ENCODE results near the gene CCDC57.
"Not testable (repeated sequence)": the region's sequence is repeated elsewhere in the genome, so short reads cannot be mapped to it uniquely, and the experiment has no call there.

The CCDC57 gene

DNA sequence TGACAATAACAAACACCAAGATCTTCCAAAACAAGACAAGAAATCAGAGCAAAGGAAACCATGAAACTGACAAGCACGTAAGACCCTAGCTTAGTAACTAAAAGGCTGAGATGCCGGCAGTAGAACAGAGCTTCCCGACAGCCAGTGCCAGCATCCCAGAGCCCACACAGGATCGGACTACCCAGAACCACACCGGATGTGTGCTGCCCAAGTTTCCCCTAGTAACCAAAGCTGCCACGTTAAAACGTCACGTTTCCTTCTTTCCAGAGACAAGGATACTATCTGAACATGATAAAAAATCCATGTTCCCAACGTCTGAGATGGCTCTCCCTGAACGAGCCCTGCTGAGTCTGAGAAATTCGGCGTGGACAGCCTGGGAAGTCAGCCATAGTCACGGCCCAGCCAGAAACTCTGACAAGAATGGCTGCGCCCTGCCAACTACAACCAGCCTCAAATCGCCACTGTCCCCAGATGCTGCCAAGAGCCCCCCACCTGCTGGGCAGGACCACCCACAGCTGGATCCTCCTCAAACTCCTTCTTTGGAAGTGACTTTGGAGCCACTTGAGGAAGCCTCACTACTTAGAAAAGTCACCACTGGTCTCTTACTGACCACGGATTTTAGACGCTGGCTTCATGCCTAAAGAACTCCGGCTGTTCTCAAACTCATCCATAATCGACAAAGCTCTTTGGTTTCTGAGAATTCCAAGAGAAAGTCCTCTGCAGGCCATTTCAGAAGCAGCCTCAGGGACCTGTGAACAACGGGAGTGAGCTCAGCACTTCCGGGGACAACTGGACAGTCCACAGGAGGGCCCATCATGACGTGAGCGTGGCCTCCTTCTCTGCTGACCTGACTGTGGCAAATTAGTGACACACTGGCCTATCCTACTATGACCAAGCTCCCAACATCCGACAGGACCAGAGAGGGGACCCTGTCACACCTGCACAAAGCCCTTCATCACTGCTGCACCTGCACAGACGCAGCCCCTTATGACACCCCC lies 16.7 kb downstream of the CCDC57 start:
- no peak overlapping the region for H3K4me3 ChIP-seq (ENCODE audit: low read depth in 1 of 2, low read length in 2 of 2)
- no peak overlapping the region for H3K4me2 ChIP-seq (ENCODE audit: insufficient read depth, low read length)
- H3K27ac ChIP-seq (ENCODE audit: low read length) = no peak overlapping the region
- H4K20me1 ChIP-seq (ENCODE audit: insufficient read depth, low read length) = peaks cover 8% of the 10 kb centered on the region; the same call in 1 of the 2 replicates
- DNase-seq = no peak
- H3K9ac ChIP-seq (ENCODE audit: low read depth, low read length) = no peak overlapping the region
- H3K9me3 ChIP-seq (ENCODE audit: insufficient read depth, low read length, severe bottlenecking) = no peaks in the 10 kb centered on the region
- no peak for ATAC-seq (ENCODE audit: insufficient read depth, low read depth)
- H3K27me3 ChIP-seq (ENCODE audit: insufficient read depth, low read length, poor library complexity) = no peaks in the 10 kb centered on the region
- peaks cover 17% of the 10 kb centered on the region for H3K4me1 ChIP-seq (ENCODE audit: insufficient read depth, low read length)
- H2AFZ ChIP-seq (ENCODE audit: low read depth, low read length) = no peak overlapping the region
- peaks cover 4% of the 10 kb centered on the region; the same call in 1 of the 2 replicates for H3K79me2 ChIP-seq (ENCODE audit: insufficient read depth, low read length)
- no peak for TF ChIP-seq EZH2 (IDR thresholded peaks at IDR 0.05; ENCODE audit: borderline replicate concordance, low read depth, low read length, severe bottlenecking)
- TF ChIP-seq, protein P1, sequence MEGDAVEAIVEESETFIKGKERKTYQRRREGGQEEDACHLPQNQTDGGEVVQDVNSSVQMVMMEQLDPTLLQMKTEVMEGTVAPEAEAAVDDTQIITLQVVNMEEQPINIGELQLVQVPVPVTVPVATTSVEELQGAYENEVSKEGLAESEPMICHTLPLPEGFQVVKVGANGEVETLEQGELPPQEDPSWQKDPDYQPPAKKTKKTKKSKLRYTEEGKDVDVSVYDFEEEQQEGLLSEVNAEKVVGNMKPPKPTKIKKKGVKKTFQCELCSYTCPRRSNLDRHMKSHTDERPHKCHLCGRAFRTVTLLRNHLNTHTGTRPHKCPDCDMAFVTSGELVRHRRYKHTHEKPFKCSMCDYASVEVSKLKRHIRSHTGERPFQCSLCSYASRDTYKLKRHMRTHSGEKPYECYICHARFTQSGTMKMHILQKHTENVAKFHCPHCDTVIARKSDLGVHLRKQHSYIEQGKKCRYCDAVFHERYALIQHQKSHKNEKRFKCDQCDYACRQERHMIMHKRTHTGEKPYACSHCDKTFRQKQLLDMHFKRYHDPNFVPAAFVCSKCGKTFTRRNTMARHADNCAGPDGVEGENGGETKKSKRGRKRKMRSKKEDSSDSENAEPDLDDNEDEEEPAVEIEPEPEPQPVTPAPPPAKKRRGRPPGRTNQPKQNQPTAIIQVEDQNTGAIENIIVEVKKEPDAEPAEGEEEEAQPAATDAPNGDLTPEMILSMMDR (IDR thresholded peaks at IDR 0.05; ENCODE audit: borderline replicate concordance, extremely low read depth, low read length, poor library complexity, severe bottlenecking) = no peak
- H3K36me3 ChIP-seq (ENCODE audit: insufficient read depth, low read length) = peaks cover 75% of the 10 kb centered on the region

DNA sequence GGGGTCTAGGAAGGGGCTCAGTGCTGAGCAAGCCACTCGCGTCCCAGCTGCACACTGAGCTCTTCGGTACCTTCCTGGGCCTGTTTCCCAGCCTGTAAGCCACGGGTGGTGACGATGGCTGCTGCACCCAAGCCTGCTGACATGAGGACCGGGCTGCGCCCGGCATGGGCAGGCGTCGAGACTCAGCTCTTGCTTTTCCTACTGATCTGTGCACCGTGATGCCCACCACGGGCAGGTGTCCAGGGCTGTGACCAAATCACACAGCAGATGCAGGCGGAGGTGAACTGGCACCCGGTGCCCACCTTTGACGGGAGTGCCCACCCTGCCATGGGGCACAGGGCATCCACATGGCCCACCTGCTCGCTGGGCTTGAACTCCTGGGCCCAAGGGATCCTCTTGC lies 17.9 kb downstream of the CCDC57 start:
- no peak overlapping the region for H2AFZ ChIP-seq (ENCODE audit: low read depth, low read length)
- no peak overlapping the region for H3K9ac ChIP-seq (ENCODE audit: low read depth, low read length)
- no peak overlapping the region for H3K27ac ChIP-seq (ENCODE audit: low read length)
- TF ChIP-seq, protein P1 (IDR thresholded peaks at IDR 0.05; ENCODE audit: borderline replicate concordance, extremely low read depth, low read length, poor library complexity, severe bottlenecking) = no peak
- no peak for TF ChIP-seq EZH2 (IDR thresholded peaks at IDR 0.05; ENCODE audit: borderline replicate concordance, low read depth, low read length, severe bottlenecking)
- H3K4me1 ChIP-seq (ENCODE audit: insufficient read depth, low read length) = peaks cover 5% of the 10 kb centered on the region
- H3K9me3 ChIP-seq (ENCODE audit: insufficient read depth, low read length, severe bottlenecking) = no peaks in the 10 kb centered on the region
- DNase-seq = no peak
- no peaks in the 10 kb centered on the region for H3K27me3 ChIP-seq (ENCODE audit: insufficient read depth, low read length, poor library complexity)
- H3K4me3 ChIP-seq (ENCODE audit: low read depth in 1 of 2, low read length in 2 of 2) = no peak overlapping the region
- H4K20me1 ChIP-seq (ENCODE audit: insufficient read depth, low read length) = 0 out of 2 replicates have a peak, but pooled peaks cover 3% of the 10 kb centered on the region
- H3K79me2 ChIP-seq (ENCODE audit: insufficient read depth, low read length) = peaks cover 4% of the 10 kb centered on the region; the same call in 1 of the 2 replicates
- H3K36me3 ChIP-seq (ENCODE audit: insufficient read depth, low read length) = peaks cover 70% of the 10 kb centered on the region
- H3K4me2 ChIP-seq (ENCODE audit: insufficient read depth, low read length) = no peak overlapping the region
- ATAC-seq (ENCODE audit: insufficient read depth, low read depth) = no peak

DNA sequence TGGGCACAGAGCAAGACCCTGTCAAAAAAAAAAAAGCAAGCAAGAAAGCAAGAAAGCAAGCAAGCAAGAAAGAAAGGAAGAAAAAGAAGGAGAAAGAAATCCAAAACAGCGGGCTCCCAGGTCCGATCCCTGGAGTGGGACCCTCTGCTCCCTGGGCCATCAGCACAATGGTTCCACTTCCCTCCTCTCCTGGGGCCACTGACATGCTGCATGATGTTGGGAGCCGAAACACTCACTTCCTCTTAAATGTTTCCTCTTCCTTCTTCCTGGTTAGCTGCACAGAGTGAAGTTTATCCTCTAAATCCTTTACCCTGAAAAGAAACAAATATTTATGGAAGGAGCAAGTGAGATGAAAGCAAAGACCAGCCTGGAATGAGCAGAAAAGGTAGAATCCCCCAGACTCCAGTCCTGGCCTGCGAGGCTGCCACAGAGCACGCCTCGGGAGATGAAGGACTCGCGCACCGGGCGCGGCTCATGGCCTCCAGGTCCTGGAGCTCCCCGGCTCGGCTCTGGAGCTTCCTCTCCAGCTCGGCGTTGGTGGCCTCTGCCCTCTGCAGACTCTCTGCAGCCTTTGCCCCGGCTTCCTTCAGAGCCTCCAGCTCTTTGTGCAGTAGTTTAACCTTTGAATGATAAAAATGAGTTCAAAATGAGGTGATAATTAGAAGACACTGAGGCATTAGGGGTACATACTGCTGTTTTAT lies 19.0 kb downstream of the CCDC57 start:
- TF ChIP-seq, protein P1 (IDR thresholded peaks at IDR 0.05; ENCODE audit: borderline replicate concordance, extremely low read depth, low read length, poor library complexity, severe bottlenecking) = no peak
- TF ChIP-seq EZH2 (IDR thresholded peaks at IDR 0.05; ENCODE audit: borderline replicate concordance, low read depth, low read length, severe bottlenecking) = no peak
- peaks cover 60% of the 10 kb centered on the region for H3K36me3 ChIP-seq (ENCODE audit: insufficient read depth, low read length)
- no peak overlapping the region for H3K4me2 ChIP-seq (ENCODE audit: insufficient read depth, low read length)

DNA sequence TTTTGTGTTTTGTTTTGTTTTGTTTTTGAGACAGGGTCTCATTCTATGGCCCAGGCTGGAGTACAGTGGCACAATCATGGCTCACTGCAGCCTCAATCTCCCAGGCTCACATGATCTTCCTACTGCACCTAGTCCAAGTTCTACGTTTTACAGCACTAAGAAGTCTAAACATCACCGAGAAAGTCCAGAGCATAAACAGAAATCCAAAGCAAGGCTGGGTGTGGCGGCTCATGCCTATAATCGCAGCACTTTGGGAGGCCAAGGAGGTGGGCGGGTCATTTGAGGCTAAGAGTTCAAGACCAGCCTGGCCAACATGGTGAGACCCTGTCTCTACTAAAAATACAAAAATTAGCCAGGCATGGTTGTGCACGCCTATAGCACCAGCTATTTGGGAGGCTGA lies 19.6 kb downstream of the CCDC57 start:
- not testable (repeated sequence) for H3K4me1 ChIP-seq (ENCODE audit: insufficient read depth, low read length); H3K79me2 ChIP-seq (ENCODE audit: insufficient read depth, low read length); ATAC-seq (ENCODE audit: insufficient read depth, low read depth); H3K9ac ChIP-seq (ENCODE audit: low read depth, low read length); H3K4me3 ChIP-seq (ENCODE audit: low read depth in 1 of 2, low read length in 2 of 2); H2AFZ ChIP-seq (ENCODE audit: low read depth, low read length); H3K27me3 ChIP-seq (ENCODE audit: insufficient read depth, low read length, poor library complexity); H3K27ac ChIP-seq (ENCODE audit: low read length); H3K9me3 ChIP-seq (ENCODE audit: insufficient read depth, low read length, severe bottlenecking); DNase-seq; H3K4me2 ChIP-seq (ENCODE audit: insufficient read depth, low read length); H4K20me1 ChIP-seq (ENCODE audit: insufficient read depth, low read length)
- peaks cover 59% of the 10 kb centered on the region for H3K36me3 ChIP-seq (ENCODE audit: insufficient read depth, low read length)

More for the DNA sequence above, 19.0 kb downstream of the CCDC57 start:
- H3K9me3 ChIP-seq (ENCODE audit: insufficient read depth, low read length, severe bottlenecking) = no peaks in the 10 kb centered on the region
- H4K20me1 ChIP-seq (ENCODE audit: insufficient read depth, low read length) = no peaks in the 10 kb centered on the region
- no peak overlapping the region for H3K9ac ChIP-seq (ENCODE audit: low read depth, low read length)
- no peaks in the 10 kb centered on the region for H3K4me1 ChIP-seq (ENCODE audit: insufficient read depth, low read length)
- no peaks in the 10 kb centered on the region for H3K27me3 ChIP-seq (ENCODE audit: insufficient read depth, low read length, poor library complexity)
- H3K79me2 ChIP-seq (ENCODE audit: insufficient read depth, low read length) = no peaks in the 10 kb centered on the region
- H3K27ac ChIP-seq (ENCODE audit: low read length) = no peak overlapping the region
- H2AFZ ChIP-seq (ENCODE audit: low read depth, low read length) = no peak overlapping the region
- ATAC-seq (ENCODE audit: insufficient read depth, low read depth) (no peak), DNase-seq (no peak)
- no peak overlapping the region for H3K4me3 ChIP-seq (ENCODE audit: low read depth in 1 of 2, low read length in 2 of 2)
